NCI-H1694 treated with DMSO at 0.1 percent for 48 hours (cell line): ENCODE results near the gene WDR86.

Experiments used
- DNase-seq: peaks from one replicate; lab custom pipeline; 2025; lab: John Stamatoyannopoulos, UW

The WDR86 gene

GRCh38 chr7:151409667-151410404 lies at the start of gene WDR86:
Gene WDR86, minus strand, starts transcription at chr7:151410038. Its CDS starts 449 bp downstream, at chr7:151409589.
- peak; percentile 40 for DNase-seq

- DNase-seq, result no peak
These were observed 47.7 kb upstream of the WDR86 start for GRCh38 chr7:151457534-151457933.

- DNase-seq, result no peak
These were observed 46.9 kb upstream of the WDR86 start for GRCh38 chr7:151456782-151457181.

GRCh38 chr7:151456276-151456675 lies 46.4 kb upstream of the WDR86 start:
- DNase-seq, result no peak

- no peak for DNase-seq
These were observed 45.9 kb upstream of the WDR86 start for GRCh38 chr7:151455690-151456089.

- no peak for DNase-seq
These were observed 45.2 kb upstream of the WDR86 start for GRCh38 chr7:151454932-151455530.

- no peak for DNase-seq
These were observed 44.5 kb upstream of the WDR86 start for GRCh38 chr7:151454305-151454704.

- no peak for DNase-seq
These were observed 43.5 kb upstream of the WDR86 start for GRCh38 chr7:151453326-151453791.

- DNase-seq, result no peak
These were observed 43.0 kb upstream of the WDR86 start for GRCh38 chr7:151452680-151453325.

- DNase-seq, result no peak
These were observed 42.1 kb upstream of the WDR86 start for GRCh38 chr7:151451626-151452571.

- DNase-seq, result no peak
These were observed 41.3 kb upstream of the WDR86 start for GRCh38 chr7:151451156-151451555.

- DNase-seq, result no peak
These were observed 40.2 kb upstream of the WDR86 start for GRCh38 chr7:151449990-151450389.

- peak; percentile 65 for DNase-seq
These were observed 38.7 kb upstream of the WDR86 start for GRCh38 chr7:151448261-151449252.

- DNase-seq, result no peak
These were observed 38.0 kb upstream of the WDR86 start for GRCh38 chr7:151447901-151448260.

- no peak for DNase-seq
These were observed 37.5 kb upstream of the WDR86 start for GRCh38 chr7:151447312-151447711.

GRCh38 chr7:151446412-151446811 lies 36.6 kb upstream of the WDR86 start:
- no peak for DNase-seq

GRCh38 chr7:151444632-151445031 lies 34.8 kb upstream of the WDR86 start:
- no peak for DNase-seq

- no peak for DNase-seq
These were observed 33.1 kb upstream of the WDR86 start for GRCh38 chr7:151442776-151443496.

- no peak for DNase-seq
These were observed 31.1 kb upstream of the WDR86 start for GRCh38 chr7:151440799-151441445.
